ENCODE measurements around the gene USP6NL.

The USP6NL gene

GRCh38 chr10:11548065-11548767 is 63.2 kb downstream of the USP6NL start:
- DNase-seq, result no peak

- DNase-seq, result no peak
Observed at GRCh38 chr10:11546581-11546980, 64.9 kb downstream of the USP6NL start.

DNA sequence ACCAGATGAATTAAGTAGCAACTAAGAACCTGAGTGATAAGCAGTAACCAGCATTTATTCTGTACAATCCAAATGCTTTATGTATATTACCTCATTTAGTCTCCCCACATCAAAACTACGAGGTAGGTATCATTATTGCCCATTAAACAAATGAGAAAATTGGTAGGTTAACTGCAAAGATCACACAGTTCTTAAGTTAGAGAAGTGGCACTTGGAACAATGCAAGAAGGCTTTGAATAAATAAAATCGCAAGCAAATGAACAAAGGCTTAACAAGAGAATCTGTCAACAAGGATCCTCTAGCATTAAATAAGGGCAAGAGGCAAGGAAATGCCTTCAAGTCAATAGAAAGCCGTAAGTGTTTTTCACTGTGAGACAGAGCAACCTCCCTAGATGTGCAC is 70.2 kb downstream of the USP6NL start:
- DNase-seq, result no peak

DNA sequence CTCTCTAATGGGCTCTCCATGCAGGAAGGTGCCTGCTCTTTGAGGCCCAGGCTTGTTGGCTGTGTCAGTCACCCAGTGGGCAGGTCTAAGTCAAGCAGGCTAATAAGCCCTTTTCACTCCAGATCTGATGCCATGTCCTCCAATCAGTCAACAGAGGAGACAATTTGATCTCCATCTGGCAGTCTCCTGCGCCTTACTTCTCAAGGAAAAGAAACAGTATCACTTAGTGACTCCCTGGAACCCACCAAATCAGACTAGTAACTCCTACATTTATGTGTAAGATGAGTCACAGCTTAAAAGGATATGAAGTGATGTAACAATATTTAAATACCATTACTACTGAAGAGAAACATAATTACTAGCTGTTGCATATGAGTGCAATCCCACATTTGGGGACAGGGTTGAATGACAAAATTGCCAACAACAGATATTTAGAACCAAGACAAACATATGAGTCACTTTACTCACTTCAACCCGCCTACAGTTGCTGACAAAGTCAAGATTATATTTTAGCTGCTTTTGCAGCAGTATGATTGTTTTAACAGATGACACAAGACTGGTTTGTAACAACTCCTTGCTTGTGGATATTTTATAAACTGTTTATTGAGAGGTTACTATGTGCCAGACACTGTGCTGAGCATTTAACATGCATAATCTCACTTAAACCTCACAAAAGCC is 72.1 kb downstream of the USP6NL start:
- peak in 1 of 2 experiments; percentile 2 for DNase-seq

DNA sequence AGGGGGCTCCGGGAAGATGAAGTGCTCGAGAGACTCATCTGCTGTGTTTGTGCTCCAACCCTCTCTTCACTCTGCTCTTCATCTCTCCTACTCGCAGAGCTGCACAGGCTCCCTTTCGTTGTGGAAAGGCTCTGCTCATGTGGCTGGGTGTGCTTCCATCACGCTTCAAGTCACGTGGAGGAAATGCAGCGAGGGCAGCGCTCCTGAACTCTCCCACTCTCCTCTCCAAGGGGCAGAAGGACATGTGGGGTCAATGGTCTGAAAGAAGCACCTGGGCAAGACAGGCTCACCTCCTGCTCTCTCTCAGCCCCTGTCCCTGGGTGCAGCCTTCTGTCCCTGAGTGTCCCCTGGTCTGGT is 72.6 kb downstream of the USP6NL start:
- no peak for DNase-seq

DNA sequence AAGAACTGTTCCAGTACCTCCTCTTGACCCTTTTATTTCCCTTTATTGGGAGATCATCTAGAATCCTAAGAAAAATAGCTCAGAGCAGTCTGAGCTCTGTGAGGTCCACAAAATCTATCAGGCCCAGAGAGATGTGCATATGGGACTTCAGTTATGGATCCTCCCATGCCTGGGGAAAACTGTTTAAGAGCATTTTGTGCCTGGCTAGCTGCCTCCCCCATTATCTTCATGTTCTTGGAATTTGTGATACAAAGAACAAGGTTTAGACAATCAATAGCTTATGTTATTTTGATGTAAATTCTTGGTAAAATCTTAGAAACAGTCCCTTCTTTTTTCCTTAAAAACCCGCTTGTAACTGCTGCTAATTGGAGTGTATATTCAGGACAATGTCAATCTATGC is 75.2 kb downstream of the USP6NL start:
- no peak for DNase-seq

GRCh38 chr10:11535346-11535959 is 76.0 kb downstream of the USP6NL start:
- DNase-seq, result no peak

DNA sequence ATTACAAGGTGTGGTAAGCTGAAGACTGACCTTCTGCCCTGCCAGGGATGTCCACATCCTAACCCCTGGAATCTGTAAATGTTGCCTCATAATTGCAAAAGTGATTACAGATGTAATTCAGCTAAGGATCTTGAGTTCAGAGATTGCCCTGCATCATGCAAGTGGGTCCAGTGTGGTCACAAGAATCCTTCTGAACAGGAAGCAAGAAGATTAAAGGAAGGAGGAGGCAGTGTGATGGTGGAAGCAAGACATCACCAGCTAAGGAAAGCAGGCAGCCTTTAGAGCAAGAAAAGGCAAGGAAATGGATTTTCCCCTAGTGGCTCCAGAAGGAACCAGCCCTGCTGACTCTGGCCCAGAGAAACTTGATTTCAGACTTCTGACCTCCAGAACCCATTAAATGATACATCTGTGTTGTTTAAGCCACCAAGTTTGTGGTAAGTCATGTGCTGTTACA is 78.1 kb downstream of the USP6NL start:
- DNase-seq, result no peak

DNA sequence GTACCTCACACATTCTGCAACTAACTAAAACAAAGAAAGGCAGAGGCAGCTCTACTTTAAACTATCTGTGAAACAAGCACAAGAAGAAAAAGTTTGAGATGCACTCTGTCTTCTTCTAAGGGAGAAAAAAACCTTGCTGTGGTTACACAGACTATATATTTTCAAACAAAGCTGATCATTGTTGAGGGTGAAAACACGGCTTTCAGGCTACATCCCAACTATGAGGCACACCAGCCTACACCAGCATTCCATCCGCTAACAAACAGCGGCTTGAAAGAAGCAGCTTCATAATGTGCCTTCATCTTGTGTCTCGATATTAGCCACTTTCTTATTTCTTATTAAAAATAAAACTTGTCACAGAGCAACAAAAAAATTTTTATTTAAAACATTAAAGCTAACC is 79.1 kb downstream of the USP6NL start:
- no peak for DNase-seq

DNA sequence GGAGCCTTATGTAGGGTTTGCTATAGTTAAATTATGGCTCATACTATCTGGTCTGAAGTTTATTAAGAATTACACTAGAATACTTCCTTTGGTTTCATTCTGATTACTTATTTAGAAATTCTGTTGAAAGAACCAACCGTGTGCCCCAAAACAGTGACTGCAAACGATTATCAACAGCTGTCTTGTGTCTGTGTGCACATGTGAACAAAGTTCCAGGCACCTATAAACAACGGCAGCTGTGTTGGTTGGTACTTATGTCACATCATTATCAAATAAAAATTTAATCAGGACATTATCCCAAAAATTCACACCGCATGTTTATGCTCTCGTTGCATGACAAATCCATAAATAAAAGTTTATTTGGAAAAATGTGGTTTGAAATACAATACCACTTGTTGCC is 80.6 kb downstream of the USP6NL start:
- DNase-seq, result no peak

DNA sequence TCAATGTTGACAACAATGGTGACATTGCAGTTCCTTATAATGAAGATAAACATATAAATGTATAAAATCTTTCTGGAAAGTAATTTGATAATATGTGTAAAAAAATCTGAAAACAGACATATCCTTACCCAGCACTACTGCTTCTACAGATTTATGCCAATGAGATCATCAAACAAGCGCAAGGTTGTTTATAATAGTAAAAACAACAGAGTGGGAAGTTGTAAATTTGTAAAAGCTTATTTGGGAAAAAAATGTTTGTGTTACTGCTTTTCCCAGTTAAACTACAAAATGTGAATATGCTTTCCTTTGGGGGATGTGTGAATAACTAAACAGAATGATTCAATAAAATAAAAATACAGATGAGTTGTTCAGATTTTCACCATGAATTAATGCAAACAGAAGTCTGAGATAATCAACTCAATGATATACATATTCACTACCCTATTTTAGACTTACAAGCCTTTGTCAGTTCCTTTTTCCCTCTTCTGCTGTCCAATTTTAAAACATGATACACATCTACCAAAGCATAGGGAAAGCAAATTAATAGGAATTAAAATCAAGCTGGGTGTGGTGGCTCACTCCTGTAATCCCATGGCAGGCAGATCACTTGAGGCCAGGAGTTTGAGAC is 82.1 kb downstream of the USP6NL start:
- DNase-seq, result no peak

DNA sequence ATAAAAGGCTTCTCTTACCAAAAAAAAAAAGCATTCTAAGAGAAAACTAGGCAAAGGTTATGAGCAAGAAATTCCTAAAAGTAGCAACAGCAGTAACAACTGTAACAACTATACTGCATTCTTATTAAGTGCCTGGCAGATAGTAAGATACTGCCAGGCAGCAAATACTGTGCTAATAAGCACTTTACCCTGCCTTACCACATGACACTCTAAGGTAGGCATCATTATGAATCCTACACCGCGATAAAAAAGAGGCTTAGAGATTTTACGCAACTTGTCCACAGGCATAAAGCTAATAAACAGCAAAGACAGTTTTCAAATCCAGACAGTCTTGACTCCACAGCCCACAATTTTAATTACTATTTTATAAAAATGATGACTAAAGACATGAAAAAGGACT is 83.2 kb downstream of the USP6NL start:
- no peak for DNase-seq

DNA sequence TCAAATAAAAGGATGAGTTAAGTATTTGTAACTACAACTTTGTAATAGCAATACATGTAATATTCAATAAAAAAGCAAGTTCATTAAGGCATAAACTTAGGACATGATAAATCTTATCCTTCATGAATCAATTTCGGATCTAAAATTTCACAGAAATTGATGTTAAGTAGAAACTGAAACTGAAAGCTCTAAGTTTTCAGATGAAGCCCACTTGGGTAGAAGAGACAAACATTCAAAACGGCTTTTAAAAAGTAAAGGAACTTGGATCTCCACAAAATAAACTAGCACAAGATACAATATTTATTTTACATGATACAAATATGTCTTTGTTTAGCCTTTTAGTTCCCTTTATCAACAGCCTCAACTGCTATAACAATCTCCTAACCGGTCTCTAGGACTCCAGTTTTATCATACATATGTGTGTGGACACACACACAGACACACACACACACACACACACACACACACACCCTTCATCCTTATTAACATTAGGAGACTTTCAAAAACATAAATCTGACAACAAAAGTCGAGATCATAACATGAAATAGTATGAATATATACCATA is 83.7 kb downstream of the USP6NL start:
- no peak for DNase-seq

DNA sequence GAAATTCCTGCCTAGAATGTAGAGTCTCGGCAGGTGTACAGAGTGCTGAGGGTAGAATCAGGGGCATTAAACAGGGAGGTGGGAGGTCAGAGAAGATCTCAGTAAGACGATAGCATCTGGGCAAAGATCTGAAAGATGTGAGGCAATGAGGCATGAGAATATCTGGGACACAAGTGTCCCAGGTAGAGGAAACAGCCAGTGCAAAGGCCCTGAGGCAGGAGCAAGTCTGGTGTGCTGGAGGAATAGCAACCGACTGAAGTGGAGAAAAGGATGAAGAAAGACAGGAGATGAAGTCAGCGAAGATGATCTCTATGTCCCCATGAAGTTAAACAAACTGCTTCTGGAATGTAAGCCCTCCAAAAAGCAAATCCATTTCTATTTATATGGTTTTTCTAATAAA is 84.4 kb downstream of the USP6NL start:
- DNase-seq, result no peak

DNA sequence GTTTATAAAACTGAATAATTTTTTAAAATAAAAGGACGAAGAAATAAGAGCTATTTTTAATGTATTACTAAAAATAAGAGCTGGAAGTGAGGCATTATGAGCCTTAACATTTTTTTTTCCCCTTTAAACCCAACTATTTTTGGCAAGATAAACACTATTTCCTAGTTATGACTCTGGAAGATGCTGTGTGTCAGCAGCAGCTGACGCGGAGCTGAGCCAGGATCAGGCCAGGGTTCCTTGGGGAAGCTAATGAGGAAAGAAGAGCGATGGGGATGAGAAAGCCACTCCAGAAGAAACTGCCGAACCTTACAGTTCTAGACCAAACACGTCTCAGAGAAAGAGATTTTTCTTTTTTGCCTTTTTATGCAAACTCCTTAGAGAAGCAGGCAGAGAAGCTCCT is 85.9 kb downstream of the USP6NL start:
- no peak for DNase-seq

GRCh38 chr10:11522821-11523245 is 88.6 kb downstream of the USP6NL start:
- no peak for DNase-seq

GRCh38 chr10:11521860-11522259 is 89.6 kb downstream of the USP6NL start:
- DNase-seq, result no peak

GRCh38 chr10:11520892-11521291 is 90.6 kb downstream of the USP6NL start:
- no peak for DNase-seq

- no peak for DNase-seq
Observed at GRCh38 chr10:11517150-11517549, 94.3 kb downstream of the USP6NL start.

DNA sequence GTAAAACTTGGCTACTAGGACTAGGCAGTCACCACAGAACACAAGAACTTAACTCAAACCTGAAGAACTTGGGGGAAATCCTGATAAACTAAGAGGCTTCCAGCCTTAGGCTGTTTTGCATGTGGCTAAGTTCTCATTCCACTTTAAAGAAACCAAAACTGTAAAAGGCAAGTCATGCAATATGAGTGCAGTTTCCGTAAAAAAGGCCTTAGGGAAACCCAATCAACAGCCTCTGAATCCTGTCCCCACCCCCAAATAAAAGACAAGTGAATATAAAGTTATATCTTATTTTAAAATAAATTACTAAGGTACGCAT is 95.1 kb downstream of the USP6NL start:
- DNase-seq, result no peak

- peak in 1 of 2 experiments; percentile 34 for DNase-seq
Observed at GRCh38 chr10:11515596-11516430, 95.6 kb downstream of the USP6NL start.

DNA sequence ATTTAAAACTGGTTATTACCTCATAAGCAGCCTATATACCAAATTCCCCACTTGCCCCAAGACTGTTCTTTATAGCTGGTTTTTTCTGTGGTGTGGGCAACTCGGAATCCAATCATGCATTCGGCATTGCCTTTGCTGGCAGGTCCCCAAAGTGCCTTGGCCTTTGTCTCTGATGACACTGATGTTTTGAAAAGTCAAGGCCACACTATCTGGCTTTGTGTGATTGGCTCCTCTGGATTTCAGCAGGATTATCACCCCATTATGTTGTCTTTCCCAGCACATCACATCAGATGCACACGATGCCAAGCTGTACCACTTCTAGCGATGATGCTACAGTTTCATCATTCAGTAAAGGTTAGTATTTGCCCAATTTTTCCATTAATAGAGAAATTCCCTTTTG is 97.7 kb downstream of the USP6NL start:
- no peak for DNase-seq

GRCh38 chr10:11512596-11512995 is 98.9 kb downstream of the USP6NL start:
- DNase-seq, result no peak

Data from NCI-H524 (cell line).